Esophagus muscularis mucosa (tissue), 4 donors: ENCODE measurements around the gene SDS.

Source experiments
- EP300 ChIP-seq: sonication (generic); formaldehyde crosslinking; IDR thresholded peaks from one replicate; pipeline ENCODE4 v1.6.1; 2017; ENCODE audit warnings: antibody characterized with exemption
- POLR2A ChIP-seq: fragments of 450-650 bp; IDR thresholded peaks from one replicate; pipeline ENCODE4 v1.6.1; 2017; ENCODE audit warnings: antibody characterized with exemption, moderate library complexity, mild to moderate bottlenecking, low read depth
- POLR2AphosphoS5 ChIP-seq, 2 donors: sonication (generic); formaldehyde crosslinking; IDR thresholded peaks; one replicate each; pipeline ENCODE4 v1.6.1; 2017; ENCODE audit warnings: antibody characterized with exemption in 2 of 2
- TF ChIP-seq, protein P1 (sequence below), 3 experiments: fragments of 200-600 bp in 2 of 3; fragments of 450-650 bp in 1 of 3; sonication (generic) in 2 of 3; IDR thresholded peaks; one replicate each; pipeline ENCODE4 v1.5.1; 2017 to 2019; ENCODE audit warnings: antibody characterized with exemption in 3 of 3, mild to moderate bottlenecking in 2 of 3, moderate library complexity in 1 of 3

DNA sequence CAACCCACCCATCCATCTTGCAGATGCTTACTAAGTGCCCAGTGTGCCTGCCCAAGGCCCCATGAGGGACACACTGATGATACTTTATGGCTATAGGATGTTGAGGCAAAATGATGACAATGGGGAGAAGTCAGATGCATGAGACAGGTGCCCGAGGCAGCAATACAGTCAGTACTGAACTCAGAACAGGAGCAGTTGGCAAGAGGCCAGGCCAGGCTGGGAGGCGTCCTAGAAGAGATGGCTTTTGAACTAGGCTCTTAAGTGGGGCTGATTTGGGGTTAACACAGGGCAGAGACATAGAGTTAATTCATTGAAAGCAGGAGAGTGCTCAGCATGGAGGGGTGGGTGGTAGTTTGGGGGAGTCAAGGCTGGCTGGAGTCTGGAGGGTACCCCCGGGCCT is 29.7 kb downstream of the SDS start:
- TF ChIP-seq, protein P1, sequence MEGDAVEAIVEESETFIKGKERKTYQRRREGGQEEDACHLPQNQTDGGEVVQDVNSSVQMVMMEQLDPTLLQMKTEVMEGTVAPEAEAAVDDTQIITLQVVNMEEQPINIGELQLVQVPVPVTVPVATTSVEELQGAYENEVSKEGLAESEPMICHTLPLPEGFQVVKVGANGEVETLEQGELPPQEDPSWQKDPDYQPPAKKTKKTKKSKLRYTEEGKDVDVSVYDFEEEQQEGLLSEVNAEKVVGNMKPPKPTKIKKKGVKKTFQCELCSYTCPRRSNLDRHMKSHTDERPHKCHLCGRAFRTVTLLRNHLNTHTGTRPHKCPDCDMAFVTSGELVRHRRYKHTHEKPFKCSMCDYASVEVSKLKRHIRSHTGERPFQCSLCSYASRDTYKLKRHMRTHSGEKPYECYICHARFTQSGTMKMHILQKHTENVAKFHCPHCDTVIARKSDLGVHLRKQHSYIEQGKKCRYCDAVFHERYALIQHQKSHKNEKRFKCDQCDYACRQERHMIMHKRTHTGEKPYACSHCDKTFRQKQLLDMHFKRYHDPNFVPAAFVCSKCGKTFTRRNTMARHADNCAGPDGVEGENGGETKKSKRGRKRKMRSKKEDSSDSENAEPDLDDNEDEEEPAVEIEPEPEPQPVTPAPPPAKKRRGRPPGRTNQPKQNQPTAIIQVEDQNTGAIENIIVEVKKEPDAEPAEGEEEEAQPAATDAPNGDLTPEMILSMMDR (IDR thresholded peaks at IDR 0.05) = no peak
- TF ChIP-seq POLR2A (no peak), POLR2AphosphoS5 (IDR thresholded peaks at IDR 0.05) (no peak), EP300 (no peak)
